SK-N-SH (cell line): ENCODE results near the gene KY. TPM values are rescaled to one million over a fixed set of nuclear protein-coding genes. Genes with fewer than 3 reads are reported as not detected.

Source experiments
- CTCF ChIA-PET: fragments of 300-600, 350-600 bp; formaldehyde crosslinking; extraction: SDS; loops from one replicate; lab custom pipeline; 2021; lab: Yijun Ruan, JAX
- POLR2A ChIA-PET: fragments of 350-600 bp; sonication (Branson Sonifier 250); formaldehyde crosslinking; extraction: SDS; loops from one replicate; lab custom pipeline; 2020; ENCODE audit warnings: antibody characterized with exemption, inconsistent platforms; lab: Yijun Ruan, JAX
- DNase-seq: peaks from one replicate; pipeline ENCODE4 v3.0.0; 2012
- H2AFZ ChIP-seq: fragments of 200-600 bp; sonication (generic); 2 replicates; pipeline ENCODE4 v1.8.1; 2016; ENCODE audit warnings: antibody characterized with exemption, mild to moderate bottlenecking, low read depth
- H3F3A ChIP-seq: fragments of 200-600 bp; sonication (generic); replicated peaks from 2 replicates; pipeline ENCODE3; 2016; ENCODE audit warnings: antibody characterized with exemption, mild to moderate bottlenecking; ENCODE audit not compliant: insufficient read depth
- H3K27ac ChIP-seq, 2 experiments: fragments of 200-500 bp in 1 of 2; fragments of 200-600 bp in 1 of 2; sonication (Bioruptor generic) in 1 of 2; sonication (generic), shearing (Covaris generic) in 1 of 2; 2 replicates each; pipeline versions ENCODE4 v1.5.1 to v1.6.1; 2014 to 2016; ENCODE audit warnings: low read depth in 2 of 2, inconsistent platforms in 1 of 2, low read length in 1 of 2, mild to moderate bottlenecking in 1 of 2, mixed read lengths in 1 of 2
- H3K27me3 ChIP-seq: fragments of 200-600 bp; sonication (generic), shearing (Covaris generic); 2 replicates; pipeline ENCODE4 v1.6.1; 2016; ENCODE audit warnings: mixed run types; ENCODE audit not compliant: insufficient read depth
- H3K36me3 ChIP-seq, 2 experiments: fragments of 200-500 bp in 1 of 2; fragments of 200-600 bp in 1 of 2; sonication (Bioruptor generic) in 1 of 2; sonication (generic) in 1 of 2; replicated peaks in 1 of 2; 2 replicates each; pipeline versions ENCODE3 to v1.5.1; 2014 to 2016; ENCODE audit warnings: low read length in 1 of 2, mild to moderate bottlenecking in 1 of 2; ENCODE audit not compliant: insufficient read depth in 2 of 2, control insufficient read depth in 1 of 2
- H3K4me1 ChIP-seq, 2 experiments: fragments of 200-500 bp in 1 of 2; fragments of 200-600 bp in 1 of 2; sonication (Bioruptor generic) in 1 of 2; sonication (generic), shearing (Covaris generic) in 1 of 2; 2 replicates each; pipeline versions ENCODE4 v1.5.1 to v1.6.1; 2014 to 2016; ENCODE audit warnings: low read depth in 1 of 2, low read length in 1 of 2, mixed run types in 1 of 2; ENCODE audit not compliant: insufficient read depth in 2 of 2, control insufficient read depth in 1 of 2
- H3K4me2 ChIP-seq: fragments of 200-600 bp; sonication (generic), shearing (Covaris generic); 2 replicates; pipeline ENCODE4 v1.6.1; 2017; ENCODE audit warnings: mixed run types
- H3K4me3 ChIP-seq, 2 experiments: fragments of 200-500 bp in 1 of 2; fragments of 200-600 bp in 1 of 2; sonication (Bioruptor generic) in 1 of 2; sonication (generic), shearing (Covaris generic) in 1 of 2; 2 replicates each; pipeline versions ENCODE4 v1.5.1 to v1.8.1; 2014 to 2016; ENCODE audit warnings: low read depth in 2 of 2, inconsistent platforms in 1 of 2, low read length in 1 of 2, mild to moderate bottlenecking in 1 of 2, mixed read lengths in 1 of 2, moderate library complexity in 1 of 2
- H3K79me2 ChIP-seq: fragments of 200-600 bp; sonication (generic); 2 replicates; pipeline ENCODE4 v1.8.1; 2017; ENCODE audit warnings: mild to moderate bottlenecking; ENCODE audit not compliant: insufficient read depth
- H3K9ac ChIP-seq: fragments of 200-600 bp; sonication (generic); 2 replicates; pipeline ENCODE4 v1.6.1; 2017; ENCODE audit warnings: mixed run types
- H3K9me2 ChIP-seq: fragments of 200-600 bp; sonication (generic); 2 replicates; pipeline ENCODE4 v1.6.1; 2017; ENCODE audit warnings: mixed run types
- H3K9me3 ChIP-seq: fragments of 200-600 bp; sonication (generic); 2 replicates; pipeline ENCODE4 v1.6.1; 2017; ENCODE audit warnings: mixed run types, mild to moderate bottlenecking, moderate library complexity
- H4K20me1 ChIP-seq: fragments of 200-600 bp; sonication (generic); 2 replicates; pipeline ENCODE4 v1.6.1; 2017; ENCODE audit warnings: mild to moderate bottlenecking, mixed run types; ENCODE audit not compliant: insufficient read depth
- CHD2 ChIP-seq: fragments of 150-350 bp; IDR thresholded peaks from 2 replicates; pipeline ENCODE4 v1.6.1; 2018; ENCODE audit warnings: low read length; ENCODE audit not compliant: partially characterized antibody
- EP300 ChIP-seq, 2 experiments: IDR thresholded peaks; 2 replicates each; pipeline versions ENCODE4 v1.4.0 to v1.6.1; 2012; ENCODE audit warnings: borderline replicate concordance in 1 of 2, low read depth in 1 of 2, low read length in 1 of 2
- EZH2phosphoT487 ChIP-seq: fragments of 200-600 bp; sonication (generic); IDR thresholded peaks from 2 replicates; pipeline ENCODE4 v1.6.1; 2017; ENCODE audit warnings: low read depth, mixed run types, mild to moderate bottlenecking, antibody characterized with exemption, moderate library complexity, borderline replicate concordance
- FOSL2 ChIP-seq: IDR thresholded peaks from 2 replicates; pipeline ENCODE4 v1.4.0; 2012; ENCODE audit warnings: low read depth, mild to moderate bottlenecking, moderate library complexity, borderline replicate concordance
- FOXM1 ChIP-seq: IDR thresholded peaks from 2 replicates; pipeline ENCODE4 v1.4.0; 2012; ENCODE audit warnings: low read depth, mild to moderate bottlenecking
- GABPA ChIP-seq: IDR thresholded peaks from 2 replicates; pipeline ENCODE4 v1.4.0; 2012; ENCODE audit warnings: low read depth, mild to moderate bottlenecking
- MEF2A ChIP-seq: IDR thresholded peaks from 2 replicates; pipeline ENCODE4 v1.4.0; 2012; ENCODE audit warnings: low read depth, borderline replicate concordance
- NRF1 ChIP-seq: IDR thresholded peaks from 2 replicates; pipeline ENCODE4 v1.6.1; 2012; ENCODE audit warnings: low read depth, mild to moderate bottlenecking, low read length
- RFX5 ChIP-seq: IDR thresholded peaks from 2 replicates; pipeline ENCODE4 v1.6.1; 2012; ENCODE audit warnings: mild to moderate bottlenecking, improper control_type of control experiment, low read length
- RXRA ChIP-seq: IDR thresholded peaks from 2 replicates; pipeline ENCODE4 v1.4.0; 2012; ENCODE audit warnings: low read depth, mild to moderate bottlenecking, borderline replicate concordance
- TAF1 ChIP-seq: IDR thresholded peaks from 2 replicates; pipeline ENCODE4 v1.6.1; 2012; ENCODE audit warnings: low read depth, mild to moderate bottlenecking, low read length, moderate library complexity, borderline replicate concordance
- YY1 ChIP-seq: IDR thresholded peaks from 2 replicates; pipeline ENCODE4 v1.4.0; 2012; ENCODE audit warnings: low read depth, mild to moderate bottlenecking
- WGBS: methylation state at CpG from one replicate; pipeline ENCODE4 v1.1.6; 2017; ENCODE audit warnings: low lambda C conversion rate; 5-methylcytosine and 5-hydroxymethylcytosine counted together
- polyA plus RNA-seq, 3 experiments: library from polyadenylated mRNA; depleted of rRNA; stranded (reverse); fragments of >200 nt; gene quantifications; 2 replicates each; pipeline ENCODE4 v1.2.3, GENCODE V29; 2012
- TF ChIP-seq, protein P1 (sequence below): IDR thresholded peaks from 2 replicates; pipeline ENCODE4 v1.6.1; 2012; ENCODE audit warnings: mild to moderate bottlenecking, low read depth, low read length, moderate library complexity
- TF ChIP-seq, protein P2 (sequence below): IDR thresholded peaks from 2 replicates; pipeline ENCODE4 v1.4.0; 2012; ENCODE audit warnings: low read depth, borderline replicate concordance
- TF ChIP-seq, protein P3 (sequence below): fragments of 200-600 bp; sonication (generic); IDR thresholded peaks from 2 replicates; pipeline ENCODE4 v1.6.1; 2017; ENCODE audit warnings: antibody characterized with exemption, mild to moderate bottlenecking, moderate library complexity
- TF ChIP-seq, protein P4 (sequence below): fragments of 150-350 bp; IDR thresholded peaks from 2 replicates; pipeline ENCODE4 v1.6.1; 2016; ENCODE audit warnings: mild to moderate bottlenecking, low read depth, low read length
- TF ChIP-seq, protein P5 (sequence below): fragments of 150-350 bp; IDR thresholded peaks from 2 replicates; pipeline ENCODE4 v1.6.1; 2017; ENCODE audit warnings: antibody characterized with exemption, low read length, low read depth, borderline replicate concordance

Gene KY
- polyA plus RNA-seq, 1 of the 3 experiments (the other 2 are of a cell fraction): 2.4 TPM

DNA sequence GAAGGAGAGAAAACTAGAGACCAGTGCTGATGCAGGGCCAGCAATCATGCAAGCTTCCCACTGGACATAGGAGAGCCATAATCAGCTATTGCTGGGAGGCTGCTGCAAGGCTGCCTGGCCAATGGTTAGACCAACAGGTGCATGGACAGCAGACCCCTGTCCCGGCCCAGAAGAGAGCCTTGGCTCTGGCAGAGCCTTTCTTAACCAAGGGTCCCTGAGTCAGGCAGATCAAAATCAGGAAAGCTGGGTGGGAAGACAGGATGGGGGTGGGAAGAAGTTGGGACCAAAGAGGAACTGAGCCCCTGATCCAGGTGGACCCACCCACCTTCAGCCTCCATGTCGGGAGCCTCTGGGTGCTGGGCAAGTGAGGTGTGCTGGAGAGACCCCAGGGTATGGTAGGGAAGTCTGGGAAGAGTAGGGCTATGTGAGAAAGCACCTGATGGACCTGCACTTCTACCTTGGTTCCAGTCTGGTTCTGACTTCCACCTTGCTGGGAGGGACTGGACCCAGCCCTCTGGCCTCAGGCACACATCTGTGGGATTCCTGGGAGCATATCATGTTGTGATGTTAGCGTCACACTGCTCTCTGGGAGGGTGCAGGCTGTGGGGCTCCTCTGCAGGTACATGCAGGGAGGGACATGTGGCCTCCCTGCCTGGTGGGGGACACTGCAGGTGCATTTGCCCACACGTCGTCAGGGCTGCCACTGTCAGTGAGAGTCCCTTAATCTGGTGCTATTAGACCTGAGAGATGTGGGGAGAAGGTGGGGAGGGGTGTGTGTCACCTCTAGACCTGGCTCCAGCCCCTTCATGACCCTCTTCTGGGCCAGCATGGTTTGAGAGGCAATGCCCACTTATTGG lies 24.7 kb downstream of the KY start:
- peaks cover 8% of the 10 kb centered on the region; the same call in 1 of the 2 replicates for H3K9me3 ChIP-seq
- no peaks in the 10 kb centered on the region for H3F3A ChIP-seq
- ChIA-PET CTCF (interaction anchor here (2.6 kb wide), 1 partner anchor 25 kb away, joined by 12 read pairs; no protein-coding TSS in a partner anchor), POLR2A (no interaction called here)
- WGBS: 49% methylated on average over 2 of the region's 5 CpGs
- no peaks in the 10 kb centered on the region for H3K4me1 ChIP-seq
- no peak overlapping the region for H2AFZ ChIP-seq
- no peaks in the 10 kb centered on the region for H3K9me2 ChIP-seq
- H3K27ac ChIP-seq: no peak overlapping the region
- H3K4me3 ChIP-seq: no peak overlapping the region
- H3K4me2 ChIP-seq: no peak overlapping the region
- H3K79me2 ChIP-seq: no peaks in the 10 kb centered on the region
- H3K27me3 ChIP-seq: no peaks in the 10 kb centered on the region
- DNase-seq: no peak
- H3K36me3 ChIP-seq: no peaks in the 10 kb centered on the region
- no peaks in the 10 kb centered on the region for H4K20me1 ChIP-seq
- no peak overlapping the region for H3K9ac ChIP-seq
- TF ChIP-seq RXRA (no peak), RFX5 (no peak), TAF1 (no peak), MEF2A (no peak), EZH2phosphoT487 (no peak), YY1 (no peak), FOSL2 (no peak), FOXM1 (no peak), NRF1 (no peak), GABPA (no peak), EP300 (IDR thresholded peaks at IDR 0.05; ENCODE audit: borderline replicate concordance in 1 of 2, low read depth in 1 of 2, low read length in 1 of 2) (no peak), CHD2 (no peak)
- TF ChIP-seq, protein P1, sequence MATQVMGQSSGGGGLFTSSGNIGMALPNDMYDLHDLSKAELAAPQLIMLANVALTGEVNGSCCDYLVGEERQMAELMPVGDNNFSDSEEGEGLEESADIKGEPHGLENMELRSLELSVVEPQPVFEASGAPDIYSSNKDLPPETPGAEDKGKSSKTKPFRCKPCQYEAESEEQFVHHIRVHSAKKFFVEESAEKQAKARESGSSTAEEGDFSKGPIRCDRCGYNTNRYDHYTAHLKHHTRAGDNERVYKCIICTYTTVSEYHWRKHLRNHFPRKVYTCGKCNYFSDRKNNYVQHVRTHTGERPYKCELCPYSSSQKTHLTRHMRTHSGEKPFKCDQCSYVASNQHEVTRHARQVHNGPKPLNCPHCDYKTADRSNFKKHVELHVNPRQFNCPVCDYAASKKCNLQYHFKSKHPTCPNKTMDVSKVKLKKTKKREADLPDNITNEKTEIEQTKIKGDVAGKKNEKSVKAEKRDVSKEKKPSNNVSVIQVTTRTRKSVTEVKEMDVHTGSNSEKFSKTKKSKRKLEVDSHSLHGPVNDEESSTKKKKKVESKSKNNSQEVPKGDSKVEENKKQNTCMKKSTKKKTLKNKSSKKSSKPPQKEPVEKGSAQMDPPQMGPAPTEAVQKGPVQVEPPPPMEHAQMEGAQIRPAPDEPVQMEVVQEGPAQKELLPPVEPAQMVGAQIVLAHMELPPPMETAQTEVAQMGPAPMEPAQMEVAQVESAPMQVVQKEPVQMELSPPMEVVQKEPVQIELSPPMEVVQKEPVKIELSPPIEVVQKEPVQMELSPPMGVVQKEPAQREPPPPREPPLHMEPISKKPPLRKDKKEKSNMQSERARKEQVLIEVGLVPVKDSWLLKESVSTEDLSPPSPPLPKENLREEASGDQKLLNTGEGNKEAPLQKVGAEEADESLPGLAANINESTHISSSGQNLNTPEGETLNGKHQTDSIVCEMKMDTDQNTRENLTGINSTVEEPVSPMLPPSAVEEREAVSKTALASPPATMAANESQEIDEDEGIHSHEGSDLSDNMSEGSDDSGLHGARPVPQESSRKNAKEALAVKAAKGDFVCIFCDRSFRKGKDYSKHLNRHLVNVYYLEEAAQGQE: no peak
- TF ChIP-seq, protein P2, sequence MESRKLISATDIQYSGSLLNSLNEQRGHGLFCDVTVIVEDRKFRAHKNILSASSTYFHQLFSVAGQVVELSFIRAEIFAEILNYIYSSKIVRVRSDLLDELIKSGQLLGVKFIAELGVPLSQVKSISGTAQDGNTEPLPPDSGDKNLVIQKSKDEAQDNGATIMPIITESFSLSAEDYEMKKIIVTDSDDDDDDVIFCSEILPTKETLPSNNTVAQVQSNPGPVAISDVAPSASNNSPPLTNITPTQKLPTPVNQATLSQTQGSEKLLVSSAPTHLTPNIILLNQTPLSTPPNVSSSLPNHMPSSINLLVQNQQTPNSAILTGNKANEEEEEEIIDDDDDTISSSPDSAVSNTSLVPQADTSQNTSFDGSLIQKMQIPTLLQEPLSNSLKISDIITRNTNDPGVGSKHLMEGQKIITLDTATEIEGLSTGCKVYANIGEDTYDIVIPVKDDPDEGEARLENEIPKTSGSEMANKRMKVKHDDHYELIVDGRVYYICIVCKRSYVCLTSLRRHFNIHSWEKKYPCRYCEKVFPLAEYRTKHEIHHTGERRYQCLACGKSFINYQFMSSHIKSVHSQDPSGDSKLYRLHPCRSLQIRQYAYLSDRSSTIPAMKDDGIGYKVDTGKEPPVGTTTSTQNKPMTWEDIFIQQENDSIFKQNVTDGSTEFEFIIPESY: no peak
- TF ChIP-seq, protein P3, sequence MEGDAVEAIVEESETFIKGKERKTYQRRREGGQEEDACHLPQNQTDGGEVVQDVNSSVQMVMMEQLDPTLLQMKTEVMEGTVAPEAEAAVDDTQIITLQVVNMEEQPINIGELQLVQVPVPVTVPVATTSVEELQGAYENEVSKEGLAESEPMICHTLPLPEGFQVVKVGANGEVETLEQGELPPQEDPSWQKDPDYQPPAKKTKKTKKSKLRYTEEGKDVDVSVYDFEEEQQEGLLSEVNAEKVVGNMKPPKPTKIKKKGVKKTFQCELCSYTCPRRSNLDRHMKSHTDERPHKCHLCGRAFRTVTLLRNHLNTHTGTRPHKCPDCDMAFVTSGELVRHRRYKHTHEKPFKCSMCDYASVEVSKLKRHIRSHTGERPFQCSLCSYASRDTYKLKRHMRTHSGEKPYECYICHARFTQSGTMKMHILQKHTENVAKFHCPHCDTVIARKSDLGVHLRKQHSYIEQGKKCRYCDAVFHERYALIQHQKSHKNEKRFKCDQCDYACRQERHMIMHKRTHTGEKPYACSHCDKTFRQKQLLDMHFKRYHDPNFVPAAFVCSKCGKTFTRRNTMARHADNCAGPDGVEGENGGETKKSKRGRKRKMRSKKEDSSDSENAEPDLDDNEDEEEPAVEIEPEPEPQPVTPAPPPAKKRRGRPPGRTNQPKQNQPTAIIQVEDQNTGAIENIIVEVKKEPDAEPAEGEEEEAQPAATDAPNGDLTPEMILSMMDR: no peak
- TF ChIP-seq, protein P4, sequence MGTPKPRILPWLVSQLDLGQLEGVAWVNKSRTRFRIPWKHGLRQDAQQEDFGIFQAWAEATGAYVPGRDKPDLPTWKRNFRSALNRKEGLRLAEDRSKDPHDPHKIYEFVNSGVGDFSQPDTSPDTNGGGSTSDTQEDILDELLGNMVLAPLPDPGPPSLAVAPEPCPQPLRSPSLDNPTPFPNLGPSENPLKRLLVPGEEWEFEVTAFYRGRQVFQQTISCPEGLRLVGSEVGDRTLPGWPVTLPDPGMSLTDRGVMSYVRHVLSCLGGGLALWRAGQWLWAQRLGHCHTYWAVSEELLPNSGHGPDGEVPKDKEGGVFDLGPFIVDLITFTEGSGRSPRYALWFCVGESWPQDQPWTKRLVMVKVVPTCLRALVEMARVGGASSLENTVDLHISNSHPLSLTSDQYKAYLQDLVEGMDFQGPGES: no peak
- TF ChIP-seq, protein P5, sequence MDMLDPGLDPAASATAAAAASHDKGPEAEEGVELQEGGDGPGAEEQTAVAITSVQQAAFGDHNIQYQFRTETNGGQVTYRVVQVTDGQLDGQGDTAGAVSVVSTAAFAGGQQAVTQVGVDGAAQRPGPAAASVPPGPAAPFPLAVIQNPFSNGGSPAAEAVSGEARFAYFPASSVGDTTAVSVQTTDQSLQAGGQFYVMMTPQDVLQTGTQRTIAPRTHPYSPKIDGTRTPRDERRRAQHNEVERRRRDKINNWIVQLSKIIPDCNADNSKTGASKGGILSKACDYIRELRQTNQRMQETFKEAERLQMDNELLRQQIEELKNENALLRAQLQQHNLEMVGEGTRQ: no peak
- TF ChIP-seq, all 33 proteins: peak for 0
